HUES64 (cell line): ENCODE results near the gene ZDHHC24.

ENCODE experiments used
- H3K27ac ChIP-seq: 2 replicates; pipeline ENCODE4 v1.7.0; 2013; ENCODE audit warnings: low read depth, low read length, inconsistent platforms
- H3K27me3 ChIP-seq: 2 replicates; pipeline ENCODE4 v1.6.1; 2013; ENCODE audit warnings: mild to moderate bottlenecking, low read length; ENCODE audit not compliant: insufficient read depth
- H3K36me3 ChIP-seq: 2 replicates; pipeline ENCODE4 v1.6.1; 2013; ENCODE audit warnings: mild to moderate bottlenecking, low read length; ENCODE audit not compliant: insufficient read depth
- H3K4me1 ChIP-seq: 2 replicates; pipeline ENCODE4 v1.6.1; 2013; ENCODE audit warnings: mild to moderate bottlenecking, low read length, moderate library complexity; ENCODE audit not compliant: insufficient read depth
- H3K4me3 ChIP-seq: 2 replicates; pipeline ENCODE4 v1.5.1; 2013; ENCODE audit warnings: mild to moderate bottlenecking, low read length, moderate library complexity
- H3K9ac ChIP-seq: 2 replicates; pipeline ENCODE4 v1.6.1; 2013; ENCODE audit warnings: mild to moderate bottlenecking, low read depth, low read length
- H3K9me3 ChIP-seq: 2 replicates; pipeline ENCODE4 v1.6.1; 2013; ENCODE audit warnings: low read depth, low read length; ENCODE audit not compliant: insufficient read depth
- WGBS: fragments of 150-250, 120-280 bp; methylation state at CpG from one replicate; pipeline ENCODE4 v1.1.7; 2013; ENCODE audit warnings: missing lambda C conversion rate; 5-methylcytosine and 5-hydroxymethylcytosine counted together

Gene ZDHHC24

DNA sequence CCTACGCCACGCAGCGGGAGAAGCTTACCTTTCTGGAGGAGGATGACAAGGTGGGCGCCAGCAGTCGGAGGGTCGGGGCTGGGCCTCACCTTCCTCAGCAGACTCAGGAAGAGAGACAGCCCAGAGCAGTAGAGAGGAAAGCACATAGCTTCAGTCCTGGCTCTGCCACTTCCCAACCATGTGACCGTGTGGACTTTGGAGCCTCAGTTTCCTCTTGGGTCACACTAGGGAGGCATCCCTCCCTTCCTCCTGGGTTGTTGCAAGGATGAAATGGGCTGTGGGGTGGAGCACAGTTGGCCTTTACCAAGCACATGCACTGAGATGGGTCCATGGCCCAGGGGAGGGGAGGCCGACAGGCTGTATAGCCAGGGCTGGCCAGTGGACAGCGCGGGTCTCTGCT is 52.7 kb downstream of the ZDHHC24 start:
- Histone ChIP-seq H3K27me3 (no peaks in the 10 kb centered on the region), H3K27ac (no peak overlapping the region), H3K9ac (no peak overlapping the region), H3K9me3 (no peaks in the 10 kb centered on the region), H3K4me1 (peaks cover 4% of the 10 kb centered on the region; the same call in 1 of the 2 replicates), H3K4me3 (no peak overlapping the region), H3K36me3 (peaks cover 59% of the 10 kb centered on the region)
- WGBS: 97% methylated on average over 10 of the region's 10 CpGs

DNA sequence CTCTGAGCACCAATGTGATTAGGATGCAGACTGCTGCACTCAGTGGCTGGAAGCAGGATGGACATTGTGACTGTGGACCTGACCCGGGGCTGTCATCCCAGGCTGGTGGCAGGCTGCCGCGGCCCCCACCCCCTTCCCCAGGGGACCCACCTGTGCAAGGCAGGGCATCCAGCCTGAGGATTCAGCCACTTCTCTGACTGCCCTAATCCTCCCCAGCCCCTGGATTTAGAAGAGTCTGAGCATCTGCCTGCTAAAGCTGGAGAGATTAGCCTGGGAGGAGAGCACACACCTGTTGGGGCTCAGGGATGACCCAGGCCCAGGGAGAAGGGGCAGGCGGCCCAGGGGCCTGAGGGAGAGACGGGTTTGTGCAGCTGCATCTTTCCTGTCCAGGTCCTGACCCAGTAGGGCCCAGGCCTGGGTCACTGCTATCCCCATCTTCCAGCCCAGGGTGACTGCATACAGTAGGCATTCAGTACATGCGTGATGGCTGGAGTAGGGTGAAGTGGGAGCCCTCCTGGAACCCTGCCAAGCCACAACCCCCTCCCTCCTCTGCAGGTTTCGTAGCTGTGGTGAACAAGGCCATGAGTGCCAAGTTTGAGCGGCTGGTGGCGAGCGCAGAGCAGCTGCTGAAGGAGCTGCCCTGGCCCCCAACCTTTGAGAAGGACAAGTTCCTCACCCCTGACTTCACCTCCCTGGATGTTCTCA is 53.5 kb downstream of the ZDHHC24 start:
- no peaks in the 10 kb centered on the region for H3K9me3 ChIP-seq
- WGBS: 93% methylated on average over 10 of the region's 10 CpGs
- no peak overlapping the region for H3K9ac ChIP-seq
- H3K4me1 ChIP-seq: peaks cover 4% of the 10 kb centered on the region; the same call in 1 of the 2 replicates
- H3K27me3 ChIP-seq: no peaks in the 10 kb centered on the region
- no peak overlapping the region for H3K27ac ChIP-seq
- peaks cover 62% of the 10 kb centered on the region for H3K36me3 ChIP-seq
- no peak overlapping the region for H3K4me3 ChIP-seq

DNA sequence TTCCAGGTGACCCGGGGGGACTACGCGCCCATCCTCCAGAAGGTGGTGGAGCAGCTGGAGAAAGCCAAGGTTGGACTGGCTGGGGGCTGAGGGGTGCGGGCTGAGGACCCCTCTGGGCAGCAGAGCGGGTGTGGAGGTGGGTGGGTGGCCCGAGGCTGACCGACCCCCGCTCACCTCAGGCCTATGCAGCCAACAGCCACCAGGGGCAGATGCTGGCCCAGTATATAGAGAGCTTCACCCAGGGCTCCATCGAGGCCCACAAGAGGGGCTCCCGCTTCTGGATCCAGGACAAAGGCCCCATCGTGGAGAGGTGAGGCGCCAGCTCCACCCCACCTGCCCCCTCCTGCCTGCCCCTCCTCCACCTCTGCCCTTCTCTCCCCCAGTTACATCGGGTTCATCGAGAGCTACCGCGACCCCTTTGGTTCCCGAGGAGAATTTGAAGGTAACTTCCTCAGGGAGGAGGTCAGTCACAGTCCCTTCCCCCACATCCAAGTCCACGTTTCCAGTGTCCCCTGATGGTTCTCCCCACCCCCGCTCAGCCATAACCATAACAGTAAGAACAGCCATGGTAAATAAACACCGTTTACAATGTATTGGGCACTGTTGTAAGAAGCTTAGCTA is 54.4 kb downstream of the ZDHHC24 start:
- 78% methylated on average over 19 of the region's 20 CpGs for WGBS
- peaks cover 62% of the 10 kb centered on the region for H3K36me3 ChIP-seq
- H3K27ac ChIP-seq: no peak overlapping the region

GRCh38 chr11:66489636-66490035 is 56.2 kb downstream of the ZDHHC24 start:
- H3K27me3 ChIP-seq: no peaks in the 10 kb centered on the region
- 88% methylated on average over 7 of the region's 7 CpGs for WGBS
- H3K9ac ChIP-seq: no peak overlapping the region
- no peak overlapping the region for H3K4me3 ChIP-seq
- peaks cover 67% of the 10 kb centered on the region for H3K36me3 ChIP-seq
- H3K27ac ChIP-seq: no peak overlapping the region
- H3K9me3 ChIP-seq: no peaks in the 10 kb centered on the region
- H3K4me1 ChIP-seq: peaks cover 4% of the 10 kb centered on the region; the same call in 1 of the 2 replicates

More for the DNA sequence above, 54.4 kb downstream of the ZDHHC24 start:
- Histone ChIP-seq H3K27me3 (no peaks in the 10 kb centered on the region), H3K4me3 (no peak overlapping the region), H3K9me3 (no peaks in the 10 kb centered on the region), H3K4me1 (peaks cover 4% of the 10 kb centered on the region; the same call in 1 of the 2 replicates), H3K9ac (peak overlapping the region; percentile 19; the same call in 1 of the 2 replicates)

- Histone ChIP-seq H3K4me1 (peaks cover 4% of the 10 kb centered on the region; the same call in 1 of the 2 replicates), H3K9me3 (no peaks in the 10 kb centered on the region), H3K27me3 (no peaks in the 10 kb centered on the region), H3K4me3 (no peak overlapping the region), H3K9ac (no peak overlapping the region), H3K27ac (no peak overlapping the region), H3K36me3 (peaks cover 67% of the 10 kb centered on the region)
- 97% methylated on average over 10 of the region's 10 CpGs for WGBS
Observed at GRCh38 chr11:66488957-66489356, 56.9 kb downstream of the ZDHHC24 start.

GRCh38 chr11:66484806-66485380 is 61.0 kb downstream of the ZDHHC24 start:
- WGBS: 91% methylated on average over 7 of the region's 7 CpGs

DNA sequence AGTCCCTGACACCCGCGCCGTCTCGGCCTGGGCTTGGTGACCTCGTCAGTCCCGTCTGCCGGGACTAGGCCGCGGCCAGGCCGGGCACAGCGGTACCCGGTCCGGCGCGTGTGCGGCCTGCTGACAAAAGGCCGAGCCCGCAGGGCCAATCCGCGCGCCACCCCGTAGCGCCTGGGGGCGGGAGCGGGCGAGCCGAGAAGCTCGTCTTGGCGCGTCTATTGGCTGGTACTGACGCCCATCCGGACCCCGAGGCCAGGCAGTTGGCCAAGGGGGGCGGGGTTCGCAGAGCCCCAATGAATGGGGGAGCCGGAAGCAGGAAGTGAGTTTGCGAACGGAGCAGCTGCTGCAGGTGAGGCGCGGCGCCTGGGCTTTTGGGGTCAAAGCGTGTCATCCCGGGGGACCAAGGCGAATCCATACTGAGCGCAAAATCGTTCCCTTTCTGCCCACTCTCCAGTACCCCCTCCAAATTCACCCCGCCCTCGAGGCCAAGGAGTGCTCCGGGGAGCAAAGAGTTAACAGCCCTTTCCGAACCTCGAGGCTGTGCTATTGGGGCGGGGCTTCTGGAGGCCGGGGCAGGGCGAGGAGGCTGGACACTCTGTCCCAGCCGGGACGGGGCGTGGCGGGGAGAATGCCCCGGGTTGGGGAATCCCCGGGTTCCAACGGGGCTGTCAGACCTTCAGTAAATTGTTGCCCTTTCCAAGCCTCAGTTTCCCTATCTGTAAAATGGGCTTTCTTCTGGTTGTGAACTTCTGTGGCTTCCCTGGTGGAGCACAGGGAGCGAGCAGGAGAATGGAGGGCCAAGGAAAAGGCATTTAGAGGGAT is 65.5 kb downstream of the ZDHHC24 start, which contains the start of gene DPP3:
Gene DPP3, plus strand, starts transcription at position 318 of the 822 bp plus-strand sequence. CDS start 1,767 bp downstream, outside the sequence.
- WGBS: under 1% methylated on average over 62 of the region's 62 CpGs
- H3K4me3 ChIP-seq: peak within 1 kb of the TSS; percentile 85
- H3K27me3 ChIP-seq: no peaks in the 10 kb centered on the region
- H3K9me3 ChIP-seq: no peaks in the 10 kb centered on the region
- peaks cover 12% of the 10 kb centered on the region for H3K36me3 ChIP-seq
- peak within 1 kb of the TSS; percentile 92 for H3K9ac ChIP-seq
- peaks cover 3% of the 10 kb centered on the region; the same call in 1 of the 2 replicates for H3K4me1 ChIP-seq
- H3K27ac ChIP-seq: peak within 1 kb of the TSS; percentile 96

More at GRCh38 chr11:66484806-66485380, 61.0 kb downstream of the ZDHHC24 start:
- H3K9ac ChIP-seq: no peak overlapping the region
- no peaks in the 10 kb centered on the region for H3K9me3 ChIP-seq
- no peak overlapping the region for H3K4me3 ChIP-seq
- no peaks in the 10 kb centered on the region for H3K27me3 ChIP-seq
- no peaks in the 10 kb centered on the region for H3K4me1 ChIP-seq
- H3K36me3 ChIP-seq: peaks cover 51% of the 10 kb centered on the region
- H3K27ac ChIP-seq: no peak overlapping the region

- no peaks in the 10 kb centered on the region for H3K9me3 ChIP-seq
- 3% methylated on average over 34 of the region's 34 CpGs for WGBS
- peaks cover 12% of the 10 kb centered on the region for H3K36me3 ChIP-seq
- H3K4me3 ChIP-seq: peak overlapping the region; percentile 85
- H3K4me1 ChIP-seq: peaks cover 3% of the 10 kb centered on the region; the same call in 1 of the 2 replicates
- peak overlapping the region; percentile 92 for H3K9ac ChIP-seq
- peak overlapping the region; percentile 96 for H3K27ac ChIP-seq
- no peaks in the 10 kb centered on the region for H3K27me3 ChIP-seq
Observed at GRCh38 chr11:66479394-66480116, 66.3 kb downstream of the ZDHHC24 start.

GRCh38 chr11:66478729-66479393 is 67.0 kb downstream of the ZDHHC24 start:
- H3K4me3 ChIP-seq: peak overlapping the region; percentile 85
- peaks cover 14% of the 10 kb centered on the region for H3K36me3 ChIP-seq
- H3K4me1 ChIP-seq: peaks cover 3% of the 10 kb centered on the region; the same call in 1 of the 2 replicates
- no peaks in the 10 kb centered on the region for H3K9me3 ChIP-seq
- no peaks in the 10 kb centered on the region for H3K27me3 ChIP-seq
- peak overlapping the region; percentile 96; the same call in 1 of the 2 replicates for H3K27ac ChIP-seq
- H3K9ac ChIP-seq: peak overlapping the region; percentile 92
- WGBS: 56% methylated on average over 8 of the region's 8 CpGs
